ENCODE results near the gene CHMP6.

The CHMP6 gene

GRCh38 chr17:81037798-81038733 is 46.4 kb downstream of the CHMP6 start:
- no peaks in the 10 kb centered on the region for H3K9me3 ChIP-seq (ENCODE audit: control insufficient read depth, low read length)
- no peaks in the 10 kb centered on the region for H3K27me3 ChIP-seq (replicated peaks; ENCODE audit: control insufficient read depth, insufficient read depth, low read length, poor library complexity, severe bottlenecking)
- peaks cover 7% of the 10 kb centered on the region for H3K4me1 ChIP-seq (ENCODE audit: control insufficient read depth, insufficient read depth, low read length, poor library complexity, severe bottlenecking)
- no peak overlapping the region for H3K27ac ChIP-seq (ENCODE audit: insufficient read depth, low read length, poor library complexity, severe bottlenecking)
- no peaks in the 10 kb centered on the region for H3K36me3 ChIP-seq (ENCODE audit: control insufficient read depth, insufficient read depth, low read length)
- H3K4me3 ChIP-seq (ENCODE audit: insufficient read depth, low read depth, low read length, poor library complexity, severe bottlenecking) = no peak overlapping the region
- no peak for DNase-seq

- peaks cover 3% of the 10 kb centered on the region for H3K4me1 ChIP-seq (ENCODE audit: control insufficient read depth, insufficient read depth, low read length, poor library complexity, severe bottlenecking)
- H3K9me3 ChIP-seq (ENCODE audit: control insufficient read depth, low read length) = no peaks in the 10 kb centered on the region
- no peak overlapping the region for H3K27ac ChIP-seq (ENCODE audit: insufficient read depth, low read length, poor library complexity, severe bottlenecking)
- H3K4me3 ChIP-seq (ENCODE audit: insufficient read depth, low read depth, low read length, poor library complexity, severe bottlenecking) = no peak overlapping the region
- no peaks in the 10 kb centered on the region for H3K27me3 ChIP-seq (replicated peaks; ENCODE audit: control insufficient read depth, insufficient read depth, low read length, poor library complexity, severe bottlenecking)
- H3K36me3 ChIP-seq (ENCODE audit: control insufficient read depth, insufficient read depth, low read length) = no peaks in the 10 kb centered on the region
- no peak for DNase-seq
Measured at GRCh38 chr17:81039096-81039495, 47.5 kb downstream of the CHMP6 start.

GRCh38 chr17:81039854-81040758 is 48.5 kb downstream of the CHMP6 start:
- no peak overlapping the region for H3K27ac ChIP-seq (ENCODE audit: insufficient read depth, low read length, poor library complexity, severe bottlenecking)
- no peaks in the 10 kb centered on the region for H3K9me3 ChIP-seq (ENCODE audit: control insufficient read depth, low read length)
- DNase-seq = no peak
- H3K27me3 ChIP-seq (replicated peaks; ENCODE audit: control insufficient read depth, insufficient read depth, low read length, poor library complexity, severe bottlenecking) = no peaks in the 10 kb centered on the region
- no peaks in the 10 kb centered on the region for H3K36me3 ChIP-seq (ENCODE audit: control insufficient read depth, insufficient read depth, low read length)
- H3K4me1 ChIP-seq (ENCODE audit: control insufficient read depth, insufficient read depth, low read length, poor library complexity, severe bottlenecking) = no peaks in the 10 kb centered on the region
- H3K4me3 ChIP-seq (ENCODE audit: insufficient read depth, low read depth, low read length, poor library complexity, severe bottlenecking) = no peak overlapping the region

DNA sequence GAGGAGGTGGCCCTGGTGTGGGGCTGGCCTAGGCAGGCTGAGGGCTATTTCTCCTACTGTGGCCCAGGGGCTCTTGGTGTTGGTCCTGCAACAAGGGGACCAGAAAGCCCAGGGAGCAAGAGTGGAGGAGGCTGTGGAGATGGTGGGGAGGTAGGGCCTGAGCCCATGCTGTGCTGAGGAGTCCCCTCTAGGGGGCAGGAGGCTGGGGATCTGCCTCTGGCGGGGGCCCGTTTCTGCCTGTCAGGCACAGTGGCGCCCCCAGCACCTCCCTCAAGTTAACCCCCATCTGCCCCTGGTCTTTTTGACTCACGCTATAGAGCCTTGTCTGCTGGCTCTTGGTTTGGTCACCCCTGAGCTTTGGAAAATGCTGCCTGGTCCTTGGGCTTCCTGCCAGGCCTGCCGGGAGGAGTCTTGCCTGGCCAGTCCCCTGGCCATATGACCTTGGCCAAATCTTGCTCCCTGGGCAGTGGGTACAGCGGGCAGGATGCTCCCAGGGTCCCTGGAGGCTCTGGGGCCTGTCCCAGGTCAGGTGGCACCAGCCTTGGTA is 49.2 kb downstream of the CHMP6 start:
- H3K27me3 ChIP-seq (replicated peaks; ENCODE audit: control insufficient read depth, insufficient read depth, low read length, poor library complexity, severe bottlenecking) = no peaks in the 10 kb centered on the region
- no peak overlapping the region for H3K4me3 ChIP-seq (ENCODE audit: insufficient read depth, low read depth, low read length, poor library complexity, severe bottlenecking)
- H3K27ac ChIP-seq (ENCODE audit: insufficient read depth, low read length, poor library complexity, severe bottlenecking) = no peak overlapping the region
- H3K9me3 ChIP-seq (ENCODE audit: control insufficient read depth, low read length) = no peaks in the 10 kb centered on the region
- DNase-seq = no peak
- no peaks in the 10 kb centered on the region for H3K4me1 ChIP-seq (ENCODE audit: control insufficient read depth, insufficient read depth, low read length, poor library complexity, severe bottlenecking)
- no peaks in the 10 kb centered on the region for H3K36me3 ChIP-seq (ENCODE audit: control insufficient read depth, insufficient read depth, low read length)

DNA sequence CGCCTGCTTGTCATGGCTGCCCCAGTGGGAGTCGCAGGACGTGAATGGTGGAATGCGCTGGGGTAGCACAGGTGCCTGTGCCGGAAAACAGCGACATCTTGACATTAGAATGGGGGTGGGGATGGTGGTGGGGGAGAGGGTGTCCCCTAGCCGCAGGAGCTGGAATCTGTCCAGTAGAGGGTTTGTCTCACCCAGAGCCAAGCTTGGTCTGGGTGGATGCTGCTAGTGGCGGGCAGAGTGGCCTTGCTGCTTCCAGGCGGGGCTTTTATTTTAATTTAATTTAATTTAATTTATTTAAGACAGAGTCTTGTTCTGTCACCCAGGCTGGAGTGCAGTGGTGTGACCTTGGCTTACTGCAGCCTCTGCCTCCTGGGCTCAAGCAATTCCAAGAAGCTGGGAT is 51.0 kb downstream of the CHMP6 start:
- Histone ChIP-seq H3K4me1 (ENCODE audit: control insufficient read depth, insufficient read depth, low read length, poor library complexity, severe bottlenecking) (no peaks in the 10 kb centered on the region), H3K27me3 (replicated peaks; ENCODE audit: control insufficient read depth, insufficient read depth, low read length, poor library complexity, severe bottlenecking) (no peaks in the 10 kb centered on the region), H3K4me3 (ENCODE audit: insufficient read depth, low read depth, low read length, poor library complexity, severe bottlenecking) (no peak overlapping the region), H3K27ac (ENCODE audit: insufficient read depth, low read length, poor library complexity, severe bottlenecking) (no peak overlapping the region), H3K36me3 (ENCODE audit: control insufficient read depth, insufficient read depth, low read length) (no peaks in the 10 kb centered on the region), H3K9me3 (ENCODE audit: control insufficient read depth, low read length) (no peaks in the 10 kb centered on the region)
- no peak for DNase-seq

DNA sequence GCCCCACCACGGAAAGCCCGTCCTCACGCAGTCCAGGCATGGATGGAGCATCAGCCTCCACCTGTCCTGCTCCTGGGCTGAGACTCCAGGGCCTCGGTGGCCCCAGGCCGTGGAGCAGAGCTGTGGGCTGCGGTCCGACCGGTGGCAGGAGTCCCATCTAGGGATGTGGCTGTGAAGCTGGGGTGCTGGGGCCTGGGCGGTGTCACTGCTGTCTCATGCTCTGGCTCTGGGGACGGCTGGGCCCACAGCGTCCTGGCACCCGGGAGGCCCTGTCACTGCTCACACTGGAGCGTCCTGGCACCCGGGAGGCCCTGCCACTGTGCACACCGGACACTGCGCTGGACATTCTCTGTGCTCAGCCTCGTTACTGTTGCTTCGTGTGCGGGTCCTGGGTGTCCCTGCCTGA is 51.7 kb downstream of the CHMP6 start:
- Histone ChIP-seq H3K27me3 (replicated peaks; ENCODE audit: control insufficient read depth, insufficient read depth, low read length, poor library complexity, severe bottlenecking) (no peaks in the 10 kb centered on the region), H3K9me3 (ENCODE audit: control insufficient read depth, low read length) (no peaks in the 10 kb centered on the region), H3K27ac (ENCODE audit: insufficient read depth, low read length, poor library complexity, severe bottlenecking) (no peak overlapping the region), H3K4me1 (ENCODE audit: control insufficient read depth, insufficient read depth, low read length, poor library complexity, severe bottlenecking) (no peaks in the 10 kb centered on the region), H3K36me3 (ENCODE audit: control insufficient read depth, insufficient read depth, low read length) (no peaks in the 10 kb centered on the region), H3K4me3 (ENCODE audit: insufficient read depth, low read depth, low read length, poor library complexity, severe bottlenecking) (no peak overlapping the region)
- DNase-seq = no peak

DNA sequence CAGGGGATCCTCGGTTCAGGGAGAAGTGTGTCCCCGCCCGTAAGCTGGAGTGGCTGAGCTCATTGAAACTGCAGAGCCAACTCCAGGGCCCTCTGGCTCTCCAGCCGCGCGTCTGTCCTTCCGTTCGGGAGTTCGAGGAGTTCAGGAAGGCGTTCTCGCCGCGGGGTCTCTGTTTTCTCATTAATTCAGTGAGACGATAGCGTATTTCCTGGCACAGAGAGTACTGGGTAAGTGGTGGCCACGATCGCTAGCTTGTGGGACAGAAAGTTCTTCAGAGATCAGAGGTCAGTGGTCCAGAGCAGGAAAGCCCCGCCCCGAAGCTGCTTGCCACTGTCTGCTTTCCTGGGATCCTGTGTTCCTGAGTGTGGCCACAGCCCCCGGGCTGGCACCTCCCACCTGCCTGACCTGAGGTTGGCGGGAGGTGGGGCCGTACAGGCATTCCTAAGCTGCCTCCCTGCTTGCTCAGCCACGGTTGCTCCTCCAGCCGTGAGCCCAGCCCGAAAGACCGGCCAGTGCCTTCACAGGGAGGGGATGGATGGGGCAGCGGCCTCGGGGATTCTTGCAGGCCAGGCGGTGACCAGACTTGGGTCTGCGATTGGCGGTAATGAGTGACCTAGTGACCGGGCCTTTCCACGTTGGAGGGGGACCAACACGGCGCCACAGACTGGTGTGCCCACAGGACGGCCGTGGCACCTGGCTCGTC is 52.2 kb downstream of the CHMP6 start:
- no peak overlapping the region for H3K27ac ChIP-seq (ENCODE audit: insufficient read depth, low read length, poor library complexity, severe bottlenecking)
- H3K36me3 ChIP-seq (ENCODE audit: control insufficient read depth, insufficient read depth, low read length) = no peaks in the 10 kb centered on the region
- H3K4me3 ChIP-seq (ENCODE audit: insufficient read depth, low read depth, low read length, poor library complexity, severe bottlenecking) = no peak overlapping the region
- DNase-seq = no peak
- H3K9me3 ChIP-seq (ENCODE audit: control insufficient read depth, low read length) = no peaks in the 10 kb centered on the region
- H3K27me3 ChIP-seq (replicated peaks; ENCODE audit: control insufficient read depth, insufficient read depth, low read length, poor library complexity, severe bottlenecking) = no peaks in the 10 kb centered on the region
- H3K4me1 ChIP-seq (ENCODE audit: control insufficient read depth, insufficient read depth, low read length, poor library complexity, severe bottlenecking) = peaks cover under 1% of the 10 kb centered on the region

DNA sequence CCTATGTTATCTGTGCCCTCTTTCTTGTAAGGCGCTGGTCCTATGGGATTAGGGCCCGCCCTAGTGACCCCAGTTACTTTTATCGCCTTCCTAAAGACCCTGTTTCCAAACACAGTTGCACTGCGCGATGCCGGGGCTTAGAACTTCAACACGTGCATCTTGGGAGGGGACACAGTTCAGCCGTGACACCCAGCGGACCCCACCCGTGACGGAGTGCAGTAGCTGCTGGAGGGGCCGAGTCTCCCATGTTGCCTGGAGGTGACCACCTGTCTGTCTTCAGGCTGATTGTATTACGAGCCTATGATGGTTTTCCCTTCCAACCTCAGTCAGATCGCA is 52.8 kb downstream of the CHMP6 start:
- Histone ChIP-seq H3K4me1 (ENCODE audit: control insufficient read depth, insufficient read depth, low read length, poor library complexity, severe bottlenecking) (peaks cover 6% of the 10 kb centered on the region), H3K4me3 (ENCODE audit: insufficient read depth, low read depth, low read length, poor library complexity, severe bottlenecking) (no peak overlapping the region), H3K27ac (ENCODE audit: insufficient read depth, low read length, poor library complexity, severe bottlenecking) (no peak overlapping the region), H3K9me3 (ENCODE audit: control insufficient read depth, low read length) (no peaks in the 10 kb centered on the region), H3K27me3 (replicated peaks; ENCODE audit: control insufficient read depth, insufficient read depth, low read length, poor library complexity, severe bottlenecking) (no peaks in the 10 kb centered on the region), H3K36me3 (ENCODE audit: control insufficient read depth, insufficient read depth, low read length) (no peaks in the 10 kb centered on the region)
- no peak for DNase-seq

- peaks cover 7% of the 10 kb centered on the region for H3K4me1 ChIP-seq (ENCODE audit: control insufficient read depth, insufficient read depth, low read length, poor library complexity, severe bottlenecking)
- H3K27me3 ChIP-seq (replicated peaks; ENCODE audit: control insufficient read depth, insufficient read depth, low read length, poor library complexity, severe bottlenecking) = no peaks in the 10 kb centered on the region
- no peaks in the 10 kb centered on the region for H3K36me3 ChIP-seq (ENCODE audit: control insufficient read depth, insufficient read depth, low read length)
- no peak for DNase-seq
- no peak overlapping the region for H3K4me3 ChIP-seq (ENCODE audit: insufficient read depth, low read depth, low read length, poor library complexity, severe bottlenecking)
- no peaks in the 10 kb centered on the region for H3K9me3 ChIP-seq (ENCODE audit: control insufficient read depth, low read length)
- H3K27ac ChIP-seq (ENCODE audit: insufficient read depth, low read length, poor library complexity, severe bottlenecking) = no peak overlapping the region
Measured at GRCh38 chr17:81044764-81045589, 53.3 kb downstream of the CHMP6 start.
